SK-N-SH treated with all-trans-retinoic acid at 6 μM for 48 hours (cell line): ENCODE measurements around the gene SELENOM.

ENCODE experiments used
- ARNTL ChIP-seq: fragments of 450-650 bp; formaldehyde crosslinking; IDR thresholded peaks from 2 replicates; pipeline ENCODE4 v1.5.0; 2020; ENCODE audit warnings: low read depth, mild to moderate bottlenecking, moderate library complexity, borderline replicate concordance
- ESRRG ChIP-seq: fragments of 250-450 bp; sonication (Bioruptor Pico); IDR thresholded peaks from 2 replicates; pipeline ENCODE4 v1.6.1; 2021; ENCODE audit warnings: mild to moderate bottlenecking
- GLIS3 ChIP-seq: fragments of 250-450 bp; sonication (Bioruptor Pico); IDR thresholded peaks from 2 replicates; pipeline ENCODE4 v1.5.0; 2020; ENCODE audit warnings: mild to moderate bottlenecking, moderate library complexity
- TSHZ2 ChIP-seq: fragments of 250-450 bp; sonication (Bioruptor Pico); IDR thresholded peaks from 2 replicates; pipeline ENCODE4 v1.5.0; 2020; ENCODE audit warnings: mild to moderate bottlenecking, moderate library complexity

- no peak for TF ChIP-seq ARNTL
- TF ChIP-seq GLIS3 (CRISPR knock-in tag) = no peak
- TF ChIP-seq TSHZ2 (CRISPR knock-in tag) = no peak
- TF ChIP-seq ESRRG (CRISPR knock-in tag) = no peak
Observed at GRCh38 chr22:31080848-31081649, 26.3 kb downstream of the SELENOM start, which contains the start of gene SMTN.
